SK-N-SH (cell line): ENCODE measurements around the gene ZNF480. TPM values are rescaled to one million over a fixed set of nuclear protein-coding genes. Genes with fewer than 3 reads are reported as not detected.

Source experiments
- CTCF ChIA-PET: fragments of 300-600, 350-600 bp; formaldehyde crosslinking; extraction: SDS; loops from one replicate; lab custom pipeline; 2021; lab: Yijun Ruan, JAX
- POLR2A ChIA-PET: fragments of 350-600 bp; sonication (Branson Sonifier 250); formaldehyde crosslinking; extraction: SDS; loops from one replicate; lab custom pipeline; 2020; ENCODE audit warnings: antibody characterized with exemption, inconsistent platforms; lab: Yijun Ruan, JAX
- DNase-seq: peaks from one replicate; pipeline ENCODE4 v3.0.0; 2012
- H2AFZ ChIP-seq: fragments of 200-600 bp; sonication (generic); 2 replicates; pipeline ENCODE4 v1.8.1; 2016; ENCODE audit warnings: antibody characterized with exemption, mild to moderate bottlenecking, low read depth
- H3F3A ChIP-seq: fragments of 200-600 bp; sonication (generic); replicated peaks from 2 replicates; pipeline ENCODE3; 2016; ENCODE audit warnings: antibody characterized with exemption, mild to moderate bottlenecking; ENCODE audit not compliant: insufficient read depth
- H3K27ac ChIP-seq, 2 experiments: fragments of 200-500 bp in 1 of 2; fragments of 200-600 bp in 1 of 2; sonication (Bioruptor generic) in 1 of 2; sonication (generic), shearing (Covaris generic) in 1 of 2; 2 replicates each; pipeline versions ENCODE4 v1.5.1 to v1.6.1; 2014 to 2016; ENCODE audit warnings: low read depth in 2 of 2, inconsistent platforms in 1 of 2, low read length in 1 of 2, mild to moderate bottlenecking in 1 of 2, mixed read lengths in 1 of 2
- H3K27me3 ChIP-seq: fragments of 200-600 bp; sonication (generic), shearing (Covaris generic); 2 replicates; pipeline ENCODE4 v1.6.1; 2016; ENCODE audit warnings: mixed run types; ENCODE audit not compliant: insufficient read depth
- H3K36me3 ChIP-seq, 2 experiments: fragments of 200-500 bp in 1 of 2; fragments of 200-600 bp in 1 of 2; sonication (Bioruptor generic) in 1 of 2; sonication (generic) in 1 of 2; replicated peaks in 1 of 2; 2 replicates each; pipeline versions ENCODE3 to v1.5.1; 2014 to 2016; ENCODE audit warnings: low read length in 1 of 2, mild to moderate bottlenecking in 1 of 2; ENCODE audit not compliant: insufficient read depth in 2 of 2, control insufficient read depth in 1 of 2
- H3K4me1 ChIP-seq, 2 experiments: fragments of 200-500 bp in 1 of 2; fragments of 200-600 bp in 1 of 2; sonication (Bioruptor generic) in 1 of 2; sonication (generic), shearing (Covaris generic) in 1 of 2; 2 replicates each; pipeline versions ENCODE4 v1.5.1 to v1.6.1; 2014 to 2016; ENCODE audit warnings: low read depth in 1 of 2, low read length in 1 of 2, mixed run types in 1 of 2; ENCODE audit not compliant: insufficient read depth in 2 of 2, control insufficient read depth in 1 of 2
- H3K4me2 ChIP-seq: fragments of 200-600 bp; sonication (generic), shearing (Covaris generic); 2 replicates; pipeline ENCODE4 v1.6.1; 2017; ENCODE audit warnings: mixed run types
- H3K4me3 ChIP-seq, 2 experiments: fragments of 200-500 bp in 1 of 2; fragments of 200-600 bp in 1 of 2; sonication (Bioruptor generic) in 1 of 2; sonication (generic), shearing (Covaris generic) in 1 of 2; 2 replicates each; pipeline versions ENCODE4 v1.5.1 to v1.8.1; 2014 to 2016; ENCODE audit warnings: low read depth in 2 of 2, inconsistent platforms in 1 of 2, low read length in 1 of 2, mild to moderate bottlenecking in 1 of 2, mixed read lengths in 1 of 2, moderate library complexity in 1 of 2
- H3K79me2 ChIP-seq: fragments of 200-600 bp; sonication (generic); 2 replicates; pipeline ENCODE4 v1.8.1; 2017; ENCODE audit warnings: mild to moderate bottlenecking; ENCODE audit not compliant: insufficient read depth
- H3K9ac ChIP-seq: fragments of 200-600 bp; sonication (generic); 2 replicates; pipeline ENCODE4 v1.6.1; 2017; ENCODE audit warnings: mixed run types
- H3K9me2 ChIP-seq: fragments of 200-600 bp; sonication (generic); 2 replicates; pipeline ENCODE4 v1.6.1; 2017; ENCODE audit warnings: mixed run types
- H3K9me3 ChIP-seq: fragments of 200-600 bp; sonication (generic); 2 replicates; pipeline ENCODE4 v1.6.1; 2017; ENCODE audit warnings: mixed run types, mild to moderate bottlenecking, moderate library complexity
- H4K20me1 ChIP-seq: fragments of 200-600 bp; sonication (generic); 2 replicates; pipeline ENCODE4 v1.6.1; 2017; ENCODE audit warnings: mild to moderate bottlenecking, mixed run types; ENCODE audit not compliant: insufficient read depth
- CHD2 ChIP-seq: fragments of 150-350 bp; IDR thresholded peaks from 2 replicates; pipeline ENCODE4 v1.6.1; 2018; ENCODE audit warnings: low read length; ENCODE audit not compliant: partially characterized antibody
- FOSL2 ChIP-seq: IDR thresholded peaks from 2 replicates; pipeline ENCODE4 v1.4.0; 2012; ENCODE audit warnings: low read depth, mild to moderate bottlenecking, moderate library complexity, borderline replicate concordance
- FOXJ3 ChIP-seq: sonication (generic); formaldehyde crosslinking; IDR thresholded peaks from 2 replicates; pipeline ENCODE4 v1.5.1; 2020; ENCODE audit warnings: mild to moderate bottlenecking, missing genetic modification reagents
- GATA2 ChIP-seq: sonication (generic); formaldehyde crosslinking; IDR thresholded peaks from 2 replicates; pipeline ENCODE4 v1.5.0; 2020; ENCODE audit warnings: mild to moderate bottlenecking, missing genetic modification reagents
- MXI1 ChIP-seq: IDR thresholded peaks from 2 replicates; pipeline ENCODE4 v1.6.1; 2012; ENCODE audit warnings: mild to moderate bottlenecking, low read depth, low read length, improper control_type of control experiment
- NRF1 ChIP-seq: IDR thresholded peaks from 2 replicates; pipeline ENCODE4 v1.6.1; 2012; ENCODE audit warnings: low read depth, mild to moderate bottlenecking, low read length
- TAF1 ChIP-seq: IDR thresholded peaks from 2 replicates; pipeline ENCODE4 v1.6.1; 2012; ENCODE audit warnings: low read depth, mild to moderate bottlenecking, low read length, moderate library complexity, borderline replicate concordance
- TCF12 ChIP-seq: IDR thresholded peaks from 2 replicates; pipeline ENCODE4 v1.4.0; 2012
- WGBS: methylation state at CpG from one replicate; pipeline ENCODE4 v1.1.6; 2017; ENCODE audit warnings: low lambda C conversion rate; 5-methylcytosine and 5-hydroxymethylcytosine counted together
- polyA plus RNA-seq, 3 experiments: library from polyadenylated mRNA; depleted of rRNA; stranded (reverse); fragments of >200 nt; gene quantifications; 2 replicates each; pipeline ENCODE4 v1.2.3, GENCODE V29; 2012
- small RNA-seq, 7 experiments: library from RNA; depleted of rRNA; stranded (forward); fragments of <200 nt; gene quantifications; one replicate each; pipeline ENCODE3, GENCODE V24; 2012
- TF ChIP-seq, protein P1 (sequence below): IDR thresholded peaks from 2 replicates; pipeline ENCODE4 v1.4.0; 2012; ENCODE audit warnings: low read depth
- TF ChIP-seq, protein P2 (sequence below): IDR thresholded peaks from 2 replicates; pipeline ENCODE4 v1.4.0; 2012; ENCODE audit warnings: low read depth, borderline replicate concordance
- TF ChIP-seq, protein P3 (sequence below): fragments of 150-350 bp; IDR thresholded peaks from 2 replicates; pipeline ENCODE4 v1.6.1; 2017; ENCODE audit warnings: antibody characterized with exemption, low read length, low read depth, borderline replicate concordance
- TF ChIP-seq, protein P4 (sequence below): fragments of 150-350 bp; IDR thresholded peaks from 2 replicates; pipeline ENCODE4 v1.6.1; 2016; ENCODE audit warnings: mild to moderate bottlenecking, low read depth, low read length

Gene ZNF480
- polyA plus RNA-seq, 1 of the 3 experiments (the other 2 are of a cell fraction), result 10.9 TPM

DNA sequence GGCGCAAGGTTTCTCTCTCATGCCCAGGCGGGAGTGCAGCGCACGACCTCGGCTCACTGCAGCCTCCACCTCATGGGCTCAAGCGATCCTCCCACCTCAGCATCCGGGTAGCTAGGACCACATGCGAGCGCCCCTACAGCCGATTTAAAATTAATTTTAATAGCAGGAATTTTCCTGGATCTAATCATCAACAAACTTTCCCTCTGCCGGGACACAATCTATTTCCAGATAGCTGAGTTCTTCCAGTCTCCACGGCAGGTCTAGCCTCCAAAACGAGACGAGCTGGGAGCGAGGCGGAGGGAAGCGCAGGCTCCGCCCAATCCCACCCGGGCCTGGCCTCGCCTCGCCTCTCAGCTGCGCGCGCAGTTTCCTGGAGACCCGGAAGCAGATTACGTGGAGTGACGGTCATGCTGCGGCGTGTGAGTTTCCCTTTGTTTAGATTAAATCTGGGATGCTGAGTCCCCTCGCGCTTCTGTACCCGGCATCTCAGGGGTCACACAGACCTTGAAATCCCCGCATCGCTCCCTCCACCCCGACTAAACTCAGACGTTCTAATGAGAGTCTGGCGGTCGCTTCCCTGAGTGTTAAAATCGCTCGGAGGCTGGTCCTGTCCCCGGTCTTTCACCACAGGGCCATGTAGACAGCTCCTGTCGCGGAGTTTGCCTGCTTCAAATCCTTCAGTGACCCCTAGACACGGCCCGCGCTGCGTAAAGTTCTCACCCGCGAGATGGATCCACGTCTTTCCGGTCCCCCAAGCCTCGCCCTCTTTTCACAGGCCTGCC lies 72.8 kb downstream of the ZNF480 start, which contains the start of gene ZNF880 (continued):
- TF ChIP-seq, protein P1, sequence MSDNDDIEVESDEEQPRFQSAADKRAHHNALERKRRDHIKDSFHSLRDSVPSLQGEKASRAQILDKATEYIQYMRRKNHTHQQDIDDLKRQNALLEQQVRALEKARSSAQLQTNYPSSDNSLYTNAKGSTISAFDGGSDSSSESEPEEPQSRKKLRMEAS, result peak; percentile 80
- TF ChIP-seq FOXJ3 (CRISPR knock-in tag), result no peak
- TF ChIP-seq, protein P2, sequence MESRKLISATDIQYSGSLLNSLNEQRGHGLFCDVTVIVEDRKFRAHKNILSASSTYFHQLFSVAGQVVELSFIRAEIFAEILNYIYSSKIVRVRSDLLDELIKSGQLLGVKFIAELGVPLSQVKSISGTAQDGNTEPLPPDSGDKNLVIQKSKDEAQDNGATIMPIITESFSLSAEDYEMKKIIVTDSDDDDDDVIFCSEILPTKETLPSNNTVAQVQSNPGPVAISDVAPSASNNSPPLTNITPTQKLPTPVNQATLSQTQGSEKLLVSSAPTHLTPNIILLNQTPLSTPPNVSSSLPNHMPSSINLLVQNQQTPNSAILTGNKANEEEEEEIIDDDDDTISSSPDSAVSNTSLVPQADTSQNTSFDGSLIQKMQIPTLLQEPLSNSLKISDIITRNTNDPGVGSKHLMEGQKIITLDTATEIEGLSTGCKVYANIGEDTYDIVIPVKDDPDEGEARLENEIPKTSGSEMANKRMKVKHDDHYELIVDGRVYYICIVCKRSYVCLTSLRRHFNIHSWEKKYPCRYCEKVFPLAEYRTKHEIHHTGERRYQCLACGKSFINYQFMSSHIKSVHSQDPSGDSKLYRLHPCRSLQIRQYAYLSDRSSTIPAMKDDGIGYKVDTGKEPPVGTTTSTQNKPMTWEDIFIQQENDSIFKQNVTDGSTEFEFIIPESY, result 0 out of 2 replicates have a peak, but pooled peaks have one; percentile 31
- TF ChIP-seq TAF1, result peak; percentile 65

DNA sequence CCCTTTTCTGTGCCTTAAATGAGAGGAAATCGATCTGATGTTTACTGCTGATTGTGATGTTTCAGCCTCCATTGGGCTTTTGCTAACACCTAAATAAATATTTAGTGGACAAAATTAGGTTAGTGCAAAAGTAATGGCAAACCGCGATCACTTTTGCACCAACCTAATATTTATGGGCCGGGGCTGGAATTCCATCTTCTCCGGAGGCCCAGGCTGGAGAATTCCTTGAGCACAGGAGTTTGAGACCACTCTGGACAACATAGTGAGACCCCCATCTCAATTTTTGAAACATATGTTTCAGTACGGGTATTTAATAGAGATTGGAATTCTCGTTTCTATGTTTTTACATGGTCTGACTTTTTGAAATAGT lies 73.4 kb downstream of the ZNF480 start:
- no peaks in the 10 kb centered on the region for H3K9me2 ChIP-seq
- ChIA-PET CTCF (no interaction called here), POLR2A (interaction anchor here (1.4 kb wide), 1 partner anchor 28 kb away, joined by 4 read pairs; the partner anchor contains the start of gene ZNF528)
- TF ChIP-seq FOSL2, result no peak
- TF ChIP-seq, protein P3, sequence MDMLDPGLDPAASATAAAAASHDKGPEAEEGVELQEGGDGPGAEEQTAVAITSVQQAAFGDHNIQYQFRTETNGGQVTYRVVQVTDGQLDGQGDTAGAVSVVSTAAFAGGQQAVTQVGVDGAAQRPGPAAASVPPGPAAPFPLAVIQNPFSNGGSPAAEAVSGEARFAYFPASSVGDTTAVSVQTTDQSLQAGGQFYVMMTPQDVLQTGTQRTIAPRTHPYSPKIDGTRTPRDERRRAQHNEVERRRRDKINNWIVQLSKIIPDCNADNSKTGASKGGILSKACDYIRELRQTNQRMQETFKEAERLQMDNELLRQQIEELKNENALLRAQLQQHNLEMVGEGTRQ, result no peak
- TF ChIP-seq TCF12, result no peak
- no peak for TF ChIP-seq CHD2
- TF ChIP-seq, protein P4, sequence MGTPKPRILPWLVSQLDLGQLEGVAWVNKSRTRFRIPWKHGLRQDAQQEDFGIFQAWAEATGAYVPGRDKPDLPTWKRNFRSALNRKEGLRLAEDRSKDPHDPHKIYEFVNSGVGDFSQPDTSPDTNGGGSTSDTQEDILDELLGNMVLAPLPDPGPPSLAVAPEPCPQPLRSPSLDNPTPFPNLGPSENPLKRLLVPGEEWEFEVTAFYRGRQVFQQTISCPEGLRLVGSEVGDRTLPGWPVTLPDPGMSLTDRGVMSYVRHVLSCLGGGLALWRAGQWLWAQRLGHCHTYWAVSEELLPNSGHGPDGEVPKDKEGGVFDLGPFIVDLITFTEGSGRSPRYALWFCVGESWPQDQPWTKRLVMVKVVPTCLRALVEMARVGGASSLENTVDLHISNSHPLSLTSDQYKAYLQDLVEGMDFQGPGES, result no peak
- TF ChIP-seq MXI1, result no peak
- TF ChIP-seq NRF1, result no peak
- peak; percentile 12 for TF ChIP-seq GATA2 (CRISPR knock-in tag)
- 0 out of 2 replicates have a peak, but pooled peaks have one; percentile 12 for TF ChIP-seq FOXJ3 (CRISPR knock-in tag)
- peak overlapping the region; percentile 62 to 78 for H3K4me3 ChIP-seq
- H3K36me3 ChIP-seq, result peaks cover 17 to 52% of the 10 kb centered on the region in 2 experiments
- H3K9me3 ChIP-seq, result peaks cover 10% of the 10 kb centered on the region
- 27% methylated on average over 7 of the region's 7 CpGs for WGBS
- H3K27ac ChIP-seq, result peak overlapping the region; percentile 93 to 94
- H3K79me2 ChIP-seq, result peaks cover 20% of the 10 kb centered on the region
- peaks cover 5% of the 10 kb centered on the region for H3F3A ChIP-seq
- no peaks in the 10 kb centered on the region for H3K27me3 ChIP-seq
- H2AFZ ChIP-seq, result peak overlapping the region; percentile 92
- no peaks in the 10 kb centered on the region for H4K20me1 ChIP-seq
- H3K9ac ChIP-seq, result peak overlapping the region; percentile 84
- peak overlapping the region; percentile 73 for H3K4me2 ChIP-seq
- no peaks in the 10 kb centered on the region for H3K4me1 ChIP-seq
- DNase-seq, result no peak

Small RNAs within 50 kb of the gene (small RNA-seq; reads per million reads assigned to genes)
- gene MIR643 (0 to 33.9 (median 24.9) reads per million in 7 experiments), gene RF00019 (0 reads per million in 7 experiments)

Other genes with a start within 250 kb of the ZNF480 start
- 2.9 and 3.9 TPM in 2 replicates for gene ZNF432, start 248.3 kb upstream of the ZNF480 start, polyA plus RNA-seq (2012; rRNA removed)
- gene ZNF841, start 201.4 kb upstream of the ZNF480 start, polyA plus RNA-seq (2012; rRNA removed), result 3.8 and 5.1 TPM in 2 replicates
- gene ZNF616, start 157.2 kb upstream of the ZNF480 start, polyA plus RNA-seq (2012; rRNA removed), result 1.5 and 2.0 TPM in 2 replicates
- gene ZNF836, start 125.5 kb upstream of the ZNF480 start, polyA plus RNA-seq (2012; rRNA removed), result 1.6 and 2.3 TPM in 2 replicates
- gene PPP2R1A, start 107.1 kb upstream of the ZNF480 start, polyA plus RNA-seq (2012; rRNA removed), result 162 and 163 TPM in 2 replicates
- gene ZNF766, start 27.6 kb upstream of the ZNF480 start, polyA plus RNA-seq (2012; rRNA removed), result 3.9 and 5.4 TPM in 2 replicates
- 1.9 and 2.9 TPM in 2 replicates for gene ZNF610, start 39.1 kb downstream of the ZNF480 start, polyA plus RNA-seq (2012; rRNA removed)
- 22.6 and 27.8 TPM in 2 replicates for gene ZNF880, start 72.8 kb downstream of the ZNF480 start, polyA plus RNA-seq (2012; rRNA removed)
- gene ZNF528, start 100.7 kb downstream of the ZNF480 start, polyA plus RNA-seq (2012; rRNA removed), result 14.0 and 26.5 TPM in 2 replicates
- gene ZNF534, start 132.0 kb downstream of the ZNF480 start, polyA plus RNA-seq (2012; rRNA removed), result not detected in 2 replicates
- gene ZNF578, start 156.4 kb downstream of the ZNF480 start, polyA plus RNA-seq (2012; rRNA removed), result 2.5 and 3.3 TPM in 2 replicates
- gene ZNF808, start 230.5 kb downstream of the ZNF480 start, polyA plus RNA-seq (2012; rRNA removed), result 3.3 and 4.4 TPM in 2 replicates